Cardiac muscle cell (in vitro differentiated cells and primary cell): ENCODE measurements around the gene SLC6A12. TPM values are rescaled to one million over a fixed set of nuclear protein-coding genes. Genes with fewer than 3 reads are reported as not detected.

Experiments
- DNase-seq, 2 donors: peaks; one replicate each; pipeline versions ENCODE4 v3.0.0 to v3.0.0-alpha.2; 2010 to 2017; ENCODE audit warnings: low read depth in 1 of 2, low spot score in 1 of 2
- H3K27ac ChIP-seq: fragments of 200-600 bp; sonication (generic); 2 replicates; pipeline ENCODE4 v1.5.1; 2016
- H3K27me3 ChIP-seq: fragments of 200-600 bp; sonication (generic); 2 replicates; pipeline ENCODE4 v1.6.0; 2016; ENCODE audit warnings: control low read depth
- H3K36me3 ChIP-seq: fragments of 200-600 bp; sonication (generic); 2 replicates; pipeline ENCODE4 v1.5.1; 2016; ENCODE audit warnings: control low read depth
- H3K4me1 ChIP-seq: fragments of 200-600 bp; sonication (generic); 2 replicates; pipeline ENCODE4 v1.8.1; 2017; ENCODE audit warnings: low read depth, mild to moderate bottlenecking, mixed run types
- H3K4me3 ChIP-seq: fragments of 200-600 bp; sonication (generic); 2 replicates; pipeline ENCODE4 v1.5.1; 2016; ENCODE audit warnings: mild to moderate bottlenecking
- H3K9me3 ChIP-seq: fragments of 200-600 bp; sonication (generic); 2 replicates; pipeline ENCODE4 v1.5.1; 2017; ENCODE audit warnings: low read depth, mild to moderate bottlenecking, control low read depth
- polyA plus RNA-seq: library from polyadenylated mRNA; unstranded; fragments of >200 nt; fragmentation: Nextera tagmentation; extraction: Ambion mirVana; gene quantifications from 2 replicates; pipeline ENCODE4 v1.2.1, GENCODE V29; 2016
- total RNA-seq: library from RNA; depleted of rRNA; stranded (reverse); fragments of >200 nt; gene quantifications from 2 replicates; pipeline ENCODE4 v1.2.3, GENCODE V29; 2016
- TF ChIP-seq, protein P1 (sequence below): IDR thresholded peaks from 2 replicates; pipeline ENCODE4 v1.5.1; 2012; ENCODE audit warnings: low read depth, mild to moderate bottlenecking, low read length

The SLC6A12 gene
- total and polyA plus RNA-seq, 2 experiments from 2014 or later, result 0.24 to 0.33 TPM

DNA sequence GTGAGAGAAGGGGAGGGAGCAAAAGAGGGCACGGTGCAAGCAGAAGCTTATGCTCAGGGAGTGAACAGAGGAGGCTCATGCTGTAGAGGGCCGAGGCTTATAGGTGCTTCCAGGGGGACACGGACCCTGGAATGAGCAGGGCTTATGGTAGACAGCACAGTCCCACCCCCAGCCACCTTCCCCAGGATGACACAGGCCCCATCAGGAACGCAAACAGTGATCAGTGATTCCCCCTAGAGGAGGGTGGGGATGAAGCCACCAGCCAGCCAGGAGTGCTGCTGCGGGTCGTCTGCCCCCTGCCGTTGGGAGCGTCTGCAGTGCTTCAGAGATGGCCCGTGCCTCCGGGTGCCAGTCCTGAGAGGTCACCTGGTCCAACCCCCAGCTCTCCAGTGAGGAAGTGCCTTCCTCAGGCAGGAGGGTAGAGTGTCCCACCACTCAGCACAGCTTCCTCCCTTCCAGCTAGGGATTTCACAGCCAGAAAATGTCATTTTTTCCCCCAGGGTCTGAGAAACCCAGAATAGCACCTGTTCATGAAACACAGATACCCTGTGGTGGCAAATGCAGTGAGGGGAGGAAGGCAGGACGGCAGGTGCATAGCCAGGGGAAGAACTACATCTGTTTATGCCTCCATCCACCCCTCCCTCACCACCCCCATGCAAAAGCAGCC lies 60.7 kb downstream of the SLC6A12 start:
- Histone ChIP-seq H3K36me3 (no peaks in the 10 kb centered on the region), H3K27ac (no peak overlapping the region)

DNA sequence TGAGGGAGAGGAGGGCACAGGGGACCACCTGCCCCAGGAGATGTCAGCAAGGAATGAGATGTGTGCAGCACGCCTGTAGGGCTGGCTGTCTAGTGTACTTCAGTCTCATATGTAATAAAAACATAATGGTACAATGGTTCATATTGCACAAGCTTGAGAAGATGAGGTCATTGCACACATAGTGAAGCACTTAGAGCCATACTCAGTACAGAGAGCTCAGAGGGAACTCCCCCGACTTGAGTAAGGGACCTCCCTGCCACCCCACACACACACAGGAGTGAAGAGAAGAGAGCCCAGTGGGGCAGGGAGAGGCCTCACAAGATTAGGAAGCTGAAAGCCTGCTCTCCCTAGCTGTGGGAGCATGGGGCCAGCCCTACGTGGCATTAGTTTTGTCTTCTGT lies 61.5 kb downstream of the SLC6A12 start:
- H3K36me3 ChIP-seq, result no peaks in the 10 kb centered on the region
- H3K4me3 ChIP-seq, result no peak overlapping the region
- H3K27me3 ChIP-seq, result no peaks in the 10 kb centered on the region
- H3K9me3 ChIP-seq, result no peaks in the 10 kb centered on the region
- H3K27ac ChIP-seq, result no peak overlapping the region
- H3K4me1 ChIP-seq, result peaks cover 6% of the 10 kb centered on the region
- DNase-seq, result peak in 1 of 2 donors; percentile 46
- TF ChIP-seq, protein P1, sequence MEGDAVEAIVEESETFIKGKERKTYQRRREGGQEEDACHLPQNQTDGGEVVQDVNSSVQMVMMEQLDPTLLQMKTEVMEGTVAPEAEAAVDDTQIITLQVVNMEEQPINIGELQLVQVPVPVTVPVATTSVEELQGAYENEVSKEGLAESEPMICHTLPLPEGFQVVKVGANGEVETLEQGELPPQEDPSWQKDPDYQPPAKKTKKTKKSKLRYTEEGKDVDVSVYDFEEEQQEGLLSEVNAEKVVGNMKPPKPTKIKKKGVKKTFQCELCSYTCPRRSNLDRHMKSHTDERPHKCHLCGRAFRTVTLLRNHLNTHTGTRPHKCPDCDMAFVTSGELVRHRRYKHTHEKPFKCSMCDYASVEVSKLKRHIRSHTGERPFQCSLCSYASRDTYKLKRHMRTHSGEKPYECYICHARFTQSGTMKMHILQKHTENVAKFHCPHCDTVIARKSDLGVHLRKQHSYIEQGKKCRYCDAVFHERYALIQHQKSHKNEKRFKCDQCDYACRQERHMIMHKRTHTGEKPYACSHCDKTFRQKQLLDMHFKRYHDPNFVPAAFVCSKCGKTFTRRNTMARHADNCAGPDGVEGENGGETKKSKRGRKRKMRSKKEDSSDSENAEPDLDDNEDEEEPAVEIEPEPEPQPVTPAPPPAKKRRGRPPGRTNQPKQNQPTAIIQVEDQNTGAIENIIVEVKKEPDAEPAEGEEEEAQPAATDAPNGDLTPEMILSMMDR, result no peak

More for the DNA sequence above, 60.7 kb downstream of the SLC6A12 start:
- peak; percentile 60 to 82 for DNase-seq
- no peaks in the 10 kb centered on the region for H3K4me1 ChIP-seq
- no peaks in the 10 kb centered on the region for H3K9me3 ChIP-seq
- TF ChIP-seq, protein P1, result peak; percentile 85
- no peak overlapping the region for H3K4me3 ChIP-seq
- H3K27me3 ChIP-seq, result no peaks in the 10 kb centered on the region

GRCh38 chr12:151579-151978 lies 62.4 kb downstream of the SLC6A12 start:
- TF ChIP-seq, protein P1, result no peak
- H3K4me1 ChIP-seq, result peaks cover 7% of the 10 kb centered on the region
- no peaks in the 10 kb centered on the region for H3K27me3 ChIP-seq
- no peaks in the 10 kb centered on the region for H3K9me3 ChIP-seq
- no peak overlapping the region for H3K27ac ChIP-seq
- no peak overlapping the region for H3K4me3 ChIP-seq
- H3K36me3 ChIP-seq, result no peaks in the 10 kb centered on the region
- DNase-seq, result no peak

GRCh38 chr12:148676-149416 lies 65.1 kb downstream of the SLC6A12 start:
- TF ChIP-seq, protein P1, result no peak
- H3K27ac ChIP-seq, result no peak overlapping the region

GRCh38 chr12:147242-147641 lies 66.7 kb downstream of the SLC6A12 start:
- no peak overlapping the region for H3K4me3 ChIP-seq
- no peaks in the 10 kb centered on the region for H3K9me3 ChIP-seq
- no peak for DNase-seq
- peaks cover 7% of the 10 kb centered on the region for H3K4me1 ChIP-seq
- H3K27me3 ChIP-seq, result no peaks in the 10 kb centered on the region
- H3K36me3 ChIP-seq, result no peaks in the 10 kb centered on the region
- TF ChIP-seq, protein P1, result no peak
- no peak overlapping the region for H3K27ac ChIP-seq

More at GRCh38 chr12:148676-149416, 65.1 kb downstream of the SLC6A12 start:
- DNase-seq, result no peak
- H3K4me1 ChIP-seq, result peaks cover 7% of the 10 kb centered on the region
- H3K27me3 ChIP-seq, result no peaks in the 10 kb centered on the region
- no peaks in the 10 kb centered on the region for H3K9me3 ChIP-seq
- no peak overlapping the region for H3K4me3 ChIP-seq
- H3K36me3 ChIP-seq, result no peaks in the 10 kb centered on the region
